Activated T-cell treated with anti-CD3 and anti-CD28 coated beads for 24 hours (primary cell): ENCODE results near the gene MTHFD1L.
"Not testable (repeated sequence)": the region's sequence is repeated elsewhere in the genome, so short reads cannot be mapped to it uniquely, and the experiment has no call there.

ENCODE experiments used
- DNase-seq: peaks from one replicate; pipeline ENCODE4 v3.0.0-alpha.2; 2020; ENCODE audit warnings: low read depth

MTHFD1L gene

DNA sequence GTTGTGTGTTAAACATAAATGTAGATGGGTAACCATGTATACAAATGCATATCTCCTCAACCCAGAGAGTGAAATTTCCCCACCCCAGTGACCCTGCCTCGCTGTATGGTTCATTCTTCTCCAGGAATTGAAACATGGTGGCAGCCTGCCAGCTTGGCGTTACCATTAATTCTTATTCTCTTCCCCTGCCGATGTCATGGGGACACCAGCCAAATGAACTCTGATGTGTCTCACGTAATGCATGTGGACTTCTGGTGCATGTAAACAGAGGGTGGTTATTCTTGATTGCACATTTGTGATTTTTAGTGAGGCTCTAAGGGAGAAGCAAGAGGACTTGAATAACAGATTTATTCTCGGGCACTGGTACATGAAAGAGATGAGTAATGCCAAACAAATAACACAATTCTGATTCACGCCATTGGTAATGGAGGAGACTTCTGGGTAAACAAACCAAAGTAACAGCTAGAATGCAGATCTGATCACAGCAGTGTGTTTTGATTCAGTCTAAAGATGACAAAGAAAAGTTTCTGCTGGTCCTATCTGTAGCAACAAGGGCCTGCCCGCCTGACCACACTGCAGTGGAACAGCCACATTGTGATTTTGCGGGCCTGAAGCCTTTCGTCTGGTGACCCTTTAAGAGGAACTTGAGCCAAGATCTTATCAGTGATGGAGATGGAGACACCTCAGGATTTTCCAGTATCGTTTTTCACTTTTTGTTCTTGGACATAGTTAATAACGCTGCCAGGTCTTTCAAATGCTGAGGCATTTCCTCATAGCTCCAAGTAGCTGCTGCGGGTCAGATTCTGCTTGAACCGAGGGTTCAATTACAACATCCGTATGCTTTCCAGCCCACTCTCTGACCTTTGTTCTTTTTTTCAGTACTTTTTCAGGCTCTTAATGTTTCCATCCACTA, 202.4 kb downstream of the MTHFD1L start:
- DNase-seq: no peak

DNA sequence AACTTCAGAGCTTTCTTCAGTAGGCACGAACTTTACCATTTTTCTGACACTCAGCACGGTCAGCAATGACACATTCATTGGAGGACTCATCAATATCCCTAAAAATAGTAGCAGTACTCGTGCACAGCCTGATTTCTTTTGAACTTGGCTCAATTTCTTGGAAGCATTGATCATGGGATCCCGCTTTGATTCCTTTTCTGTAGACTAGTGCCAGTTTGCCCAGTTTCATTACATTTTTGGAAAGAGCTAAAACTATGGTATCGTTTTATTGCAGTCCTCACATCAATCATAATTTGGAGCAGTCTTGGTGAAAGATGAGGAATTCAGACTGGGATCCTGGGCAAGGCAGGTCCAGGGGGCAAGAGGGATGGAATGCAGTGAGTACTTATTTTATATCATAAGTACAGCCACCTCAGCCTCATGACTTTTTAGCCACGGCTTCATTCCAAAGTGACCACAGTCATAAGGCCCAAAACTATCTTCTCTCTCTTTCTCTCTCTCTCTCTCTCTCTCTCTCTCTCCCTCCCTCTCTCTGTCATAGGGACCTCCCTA, 203.3 kb downstream of the MTHFD1L start:
- DNase-seq: no peak

DNA sequence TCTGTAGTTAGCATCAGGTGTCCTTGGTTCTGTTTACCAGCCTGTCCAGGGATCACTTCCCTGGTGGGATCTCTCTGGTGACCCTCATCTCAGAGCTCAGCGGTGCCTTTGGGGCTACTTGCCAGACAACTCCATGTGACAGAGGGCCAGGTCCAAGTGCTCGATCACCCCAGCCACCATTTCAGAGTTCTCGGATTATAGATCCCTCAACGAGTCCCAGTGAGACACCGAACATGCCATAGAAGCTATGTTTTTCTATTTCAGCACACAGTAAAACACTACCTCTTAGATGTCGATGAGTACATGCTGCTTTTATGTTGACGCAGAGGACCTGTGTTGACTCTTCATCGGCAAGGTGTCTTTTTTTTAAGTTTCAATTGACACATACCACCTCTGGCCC, 204.1 kb downstream of the MTHFD1L start:
- DNase-seq: no peak

DNA sequence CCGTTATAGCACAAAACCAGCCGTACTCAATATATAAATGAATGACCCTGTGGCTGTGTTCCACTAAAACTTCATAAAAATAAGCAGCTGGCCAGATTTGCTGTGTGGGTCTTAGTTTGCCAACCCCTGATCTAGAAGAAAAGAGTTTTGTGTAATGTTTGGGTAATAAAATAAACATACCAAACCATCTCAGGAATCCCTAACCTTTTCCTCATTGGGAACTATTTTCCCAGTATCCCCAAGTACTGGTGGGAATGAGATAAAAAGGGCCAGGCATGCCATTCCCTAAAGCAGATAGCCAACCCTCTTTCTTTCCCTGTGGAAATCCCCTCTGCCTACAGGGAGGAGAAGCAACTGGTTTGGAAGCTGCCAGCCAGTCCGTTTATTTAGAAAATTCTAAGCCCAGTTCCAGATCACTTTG, 205.1 kb downstream of the MTHFD1L start:
- DNase-seq: no peak

DNA sequence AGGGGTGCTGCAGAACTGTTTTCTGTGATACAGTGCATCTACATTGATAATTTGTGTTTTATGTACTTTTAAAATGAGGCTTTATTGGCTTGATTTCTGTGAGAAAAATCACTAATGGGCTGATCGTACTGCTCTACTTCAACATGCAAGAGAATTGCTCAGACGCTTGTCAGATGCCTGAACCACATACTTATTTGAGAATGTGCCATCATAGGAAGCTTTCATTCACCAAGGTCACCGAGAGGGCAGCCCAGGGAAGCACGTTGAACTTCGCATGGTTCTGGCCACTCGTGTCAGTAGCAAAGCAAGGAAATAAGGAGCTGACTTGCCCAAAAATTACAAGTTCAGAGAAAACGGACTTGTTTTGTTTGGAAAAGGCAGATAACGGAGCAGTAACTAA, 205.8 kb downstream of the MTHFD1L start:
- no peak for DNase-seq

DNA sequence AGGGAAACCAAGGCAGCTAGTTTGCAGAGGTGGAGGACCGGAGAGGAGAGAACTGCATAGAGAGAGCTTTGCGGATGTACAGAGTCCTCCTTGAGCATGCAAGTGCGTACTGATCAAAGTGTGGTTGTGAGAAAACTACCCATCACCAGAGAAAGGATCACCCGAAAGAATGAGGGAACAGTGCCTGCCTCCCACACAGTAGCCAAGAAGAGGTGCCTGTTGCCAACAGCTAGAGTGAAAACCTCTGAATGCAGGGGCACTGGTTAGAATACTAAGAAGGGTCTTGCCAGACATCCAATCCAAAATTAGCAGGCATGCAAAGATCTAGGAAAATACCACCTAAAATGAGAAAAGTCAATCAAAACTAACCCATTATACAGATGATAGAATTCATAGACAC, 207.6 kb downstream of the MTHFD1L start:
- no peak for DNase-seq

DNA sequence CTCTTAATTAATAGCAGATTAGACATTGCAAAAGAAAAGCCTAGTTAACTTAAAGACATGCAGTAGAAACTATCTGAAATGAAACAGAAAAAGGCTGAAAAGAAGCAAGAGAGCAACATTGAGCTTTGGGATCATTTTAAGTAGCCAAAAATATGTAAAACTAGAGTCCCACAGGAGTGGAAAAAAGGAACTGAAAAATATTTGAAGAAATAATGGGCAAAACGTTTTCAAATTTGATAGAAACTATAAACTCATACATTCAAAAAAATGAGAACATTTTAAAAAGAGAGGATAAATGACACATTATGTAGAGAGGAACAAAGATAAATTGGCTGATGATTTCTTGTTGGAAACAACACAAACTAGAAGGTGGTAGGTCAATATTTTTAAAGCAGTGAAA, 208.2 kb downstream of the MTHFD1L start:
- no peak for DNase-seq

DNA sequence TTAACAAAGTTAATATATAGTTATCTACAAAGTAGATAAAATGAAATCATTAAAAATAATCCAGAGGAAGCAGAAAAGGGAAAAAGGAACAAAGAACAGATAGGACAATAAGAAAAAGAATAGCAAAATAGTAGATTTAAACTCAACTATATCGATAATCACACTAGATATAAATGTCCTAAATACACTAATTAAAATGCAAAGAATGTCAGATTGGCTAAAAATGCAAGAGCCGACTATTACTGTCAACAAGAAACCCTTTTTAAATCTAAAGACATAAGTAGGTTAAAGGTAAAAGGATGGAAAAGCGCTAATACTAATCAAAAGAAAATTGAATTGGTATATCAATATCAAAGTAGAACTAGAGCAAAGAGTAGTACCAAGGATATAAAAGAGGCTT, 209.5 kb downstream of the MTHFD1L start:
- DNase-seq: no peak

DNA sequence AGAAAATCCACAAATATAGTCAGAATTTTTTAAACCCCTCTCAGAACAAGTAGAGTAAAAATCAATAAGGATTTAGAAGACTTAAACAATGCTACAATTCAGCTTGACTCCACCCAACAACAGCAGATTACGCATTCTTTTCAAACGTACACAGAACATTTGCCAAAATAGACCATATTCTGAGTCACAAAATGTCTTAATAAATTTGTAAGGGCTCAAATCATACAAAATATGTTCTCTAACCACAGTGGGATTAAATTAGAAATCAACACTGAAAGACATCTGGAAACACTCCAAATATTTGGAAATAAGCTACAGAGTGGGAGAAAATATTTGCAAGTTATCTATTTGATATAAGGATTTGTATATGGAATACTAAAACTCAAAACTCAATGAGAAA, 210.0 kb downstream of the MTHFD1L start:
- DNase-seq: no peak

DNA sequence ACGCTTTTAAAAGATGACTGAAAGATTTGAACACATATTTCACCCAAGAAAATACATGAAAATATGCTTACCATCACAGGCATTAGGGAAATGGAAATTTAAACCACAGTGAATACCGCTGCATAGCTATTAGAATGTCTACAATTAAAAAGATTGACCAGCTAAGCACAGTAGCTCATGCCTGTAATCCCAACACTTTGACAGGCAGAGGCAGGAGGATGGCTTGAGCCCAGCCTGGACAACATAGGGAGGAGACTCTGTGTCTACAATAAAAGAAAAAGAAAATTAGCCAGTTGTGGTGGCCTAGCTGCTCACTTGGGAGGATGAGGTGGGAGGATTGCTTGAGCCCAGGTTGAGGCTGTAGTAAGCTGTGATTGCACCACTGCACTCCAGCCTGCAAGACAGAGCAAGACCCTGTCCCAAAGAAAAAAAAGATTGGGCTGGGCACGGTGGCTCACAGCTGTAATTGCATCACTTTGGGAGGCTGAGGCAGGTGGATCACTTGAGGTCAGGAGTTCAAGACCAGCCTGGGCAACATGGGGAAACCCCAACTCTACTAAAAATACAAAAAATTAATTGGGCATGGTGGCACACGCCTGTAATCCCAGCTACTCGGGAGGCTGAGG, 210.5 kb downstream of the MTHFD1L start:
- no peak for DNase-seq

DNA sequence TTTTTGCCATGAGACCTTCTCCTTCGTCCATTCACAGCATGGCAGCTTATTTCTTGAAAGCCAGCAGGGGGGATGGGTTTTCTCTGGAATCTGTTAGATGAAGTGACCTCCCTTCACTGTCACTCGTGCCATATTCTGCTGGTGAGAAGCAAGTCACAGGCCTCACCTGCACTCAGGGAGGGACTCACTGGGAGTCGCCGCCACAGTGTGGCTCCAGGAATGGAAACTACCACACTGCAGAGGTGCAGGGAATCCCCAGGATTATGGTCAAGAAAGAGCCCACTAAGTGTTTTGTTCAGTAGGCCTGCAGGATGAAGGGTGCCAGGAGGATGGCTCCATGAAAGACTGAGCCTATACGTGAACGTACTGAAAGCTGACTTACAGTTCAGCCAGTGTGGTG, 213.2 kb downstream of the MTHFD1L start:
- no peak for DNase-seq

DNA sequence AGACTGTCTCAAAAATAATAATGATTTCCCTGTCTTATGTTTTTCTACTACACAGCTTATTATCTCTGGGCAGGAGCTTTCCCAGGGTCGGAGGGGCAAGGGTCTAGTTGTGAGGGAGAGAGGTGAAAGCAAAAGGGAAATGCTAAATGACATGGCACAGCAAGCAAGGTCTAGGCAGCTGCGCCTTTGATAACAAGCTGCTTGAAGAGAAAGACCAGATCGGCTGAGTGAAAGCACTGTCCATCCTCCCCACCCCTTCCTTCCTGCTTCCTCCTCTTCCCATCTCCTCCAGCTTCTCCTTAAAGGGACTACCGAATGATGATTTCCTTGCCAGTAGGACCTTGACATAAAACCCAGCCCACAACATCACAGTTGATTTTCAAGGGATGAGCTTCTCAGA, 216.2 kb downstream of the MTHFD1L start:
- DNase-seq: no peak

DNA sequence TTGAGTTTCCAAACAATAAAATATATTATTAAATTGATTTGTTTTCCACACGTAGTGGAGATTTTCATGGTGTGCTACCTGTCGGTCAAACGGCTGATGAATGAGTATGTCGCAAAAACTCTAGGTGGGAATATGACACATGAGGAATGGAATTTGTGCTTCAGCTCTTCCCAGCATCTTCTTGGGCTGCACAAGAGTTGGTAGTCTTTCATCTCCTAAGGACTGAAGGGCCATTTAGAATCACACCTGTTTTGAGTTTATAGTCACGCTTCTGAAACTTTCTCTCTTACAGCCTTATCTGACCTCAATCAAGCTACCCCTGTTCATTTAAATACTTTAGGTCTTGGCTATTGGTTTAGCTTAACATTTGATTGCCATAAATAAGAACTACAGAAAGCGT, 216.6 kb downstream of the MTHFD1L start:
- no peak for DNase-seq

DNA sequence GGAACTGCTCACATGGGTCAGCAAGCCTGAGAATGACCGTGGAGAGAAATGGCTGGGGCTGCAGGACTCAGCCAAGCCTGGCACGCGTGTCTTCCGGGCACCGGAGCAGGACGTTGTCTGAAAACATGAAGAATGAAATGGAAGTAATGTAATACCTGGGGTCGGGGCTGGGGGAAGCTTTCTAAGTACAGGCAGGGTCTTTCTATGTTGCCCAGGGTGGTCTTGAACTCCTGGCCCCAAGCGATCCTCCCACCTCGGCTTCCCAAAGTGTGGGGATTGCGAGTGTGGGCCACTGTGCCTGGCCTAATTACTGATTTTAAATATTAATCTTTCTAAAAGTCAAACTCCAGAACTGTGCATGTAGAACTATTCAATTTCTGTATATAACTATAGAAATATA, 218.8 kb downstream of the MTHFD1L start:
- no peak for DNase-seq

DNA sequence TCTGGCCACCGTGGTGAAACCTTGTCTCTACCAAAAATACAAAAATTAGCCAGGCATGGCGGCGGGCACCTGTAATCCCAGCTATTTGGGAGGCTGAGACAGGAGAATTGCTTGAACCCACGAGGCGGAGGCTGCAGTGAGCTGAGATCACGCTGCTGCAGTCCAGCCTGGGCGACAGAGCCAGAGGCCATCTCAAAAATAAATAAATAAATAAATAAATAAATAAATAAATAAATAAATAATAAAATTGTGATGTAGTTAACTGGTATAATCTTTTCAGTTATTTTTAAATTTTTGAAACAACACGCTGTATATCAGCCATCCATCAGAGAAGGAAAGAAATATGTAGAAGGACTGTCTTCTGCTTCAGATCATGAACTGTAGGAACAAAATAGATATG, 221.6 kb downstream of the MTHFD1L start:
- not testable (repeated sequence) for DNase-seq

DNA sequence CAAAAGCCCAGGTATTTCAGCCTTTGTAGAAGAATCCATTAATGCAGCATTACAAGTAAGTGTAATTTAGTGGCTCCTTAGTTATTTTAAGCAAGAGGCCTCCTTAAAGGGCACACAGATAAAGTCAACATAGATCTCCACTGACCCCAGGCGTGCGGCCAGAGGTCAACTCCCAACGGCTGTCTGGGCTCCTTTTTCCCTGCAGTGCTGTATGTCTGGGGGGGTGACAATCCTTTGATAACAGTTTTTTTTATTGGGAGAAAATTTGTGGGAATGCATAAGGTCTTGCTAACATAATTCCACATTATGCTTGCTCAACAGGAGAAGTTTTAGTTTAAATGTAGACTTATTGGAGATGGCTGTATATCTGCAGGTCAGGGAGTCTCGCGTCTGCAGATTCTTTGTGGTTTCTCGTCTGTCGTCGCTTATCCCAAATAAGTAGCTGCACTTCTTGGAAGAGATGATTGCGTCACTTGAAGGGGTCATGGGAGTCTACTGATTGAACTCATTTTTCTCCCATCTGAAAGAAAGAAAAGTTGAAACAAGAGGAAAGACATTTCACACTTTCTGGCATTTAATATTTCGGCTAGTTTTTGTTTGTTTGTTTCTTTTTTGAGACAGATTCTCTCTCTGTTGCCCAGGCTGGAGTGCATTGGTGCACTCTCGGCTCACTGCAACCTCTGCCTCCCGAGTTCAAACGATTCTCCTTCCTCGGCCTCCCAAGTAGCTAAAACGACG, 222.5 kb downstream of the MTHFD1L start:
- DNase-seq: no peak

DNA sequence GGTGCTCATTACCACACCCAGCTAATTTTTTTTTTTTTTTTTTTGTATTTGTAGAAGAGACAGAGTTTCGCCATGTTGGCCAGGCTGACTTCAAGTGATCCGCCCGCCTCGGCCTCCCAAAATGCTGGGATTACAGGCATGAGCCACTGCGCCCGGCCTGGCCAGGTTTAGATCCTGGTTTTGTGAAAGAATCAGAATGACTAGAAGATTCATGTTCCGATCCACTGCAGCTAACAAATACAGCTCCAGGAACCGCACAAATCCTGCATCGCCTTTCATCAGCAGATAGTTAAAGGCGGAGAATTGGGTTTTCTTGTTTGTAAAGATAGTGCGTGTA, 223.1 kb downstream of the MTHFD1L start:
- no peak for DNase-seq

DNA sequence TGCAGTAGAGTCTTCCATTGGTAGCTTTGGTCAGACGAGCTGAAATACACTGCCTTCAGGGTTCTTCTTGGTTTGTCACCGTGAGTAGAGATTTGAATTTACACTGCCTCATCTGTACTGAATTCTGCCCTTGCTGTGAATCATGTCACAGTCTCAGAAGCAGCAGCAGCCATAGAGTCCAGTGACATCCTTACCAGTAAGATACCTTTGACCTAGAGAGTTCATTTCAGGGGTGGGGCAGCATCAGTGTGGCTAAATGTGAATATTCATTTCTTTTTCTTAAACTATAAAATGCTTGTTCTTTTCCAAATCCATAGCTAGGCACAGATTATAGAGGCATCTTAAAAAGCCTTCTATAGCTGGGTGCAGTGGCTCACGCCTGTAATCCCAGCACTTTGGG, 223.5 kb downstream of the MTHFD1L start:
- no peak for DNase-seq

DNA sequence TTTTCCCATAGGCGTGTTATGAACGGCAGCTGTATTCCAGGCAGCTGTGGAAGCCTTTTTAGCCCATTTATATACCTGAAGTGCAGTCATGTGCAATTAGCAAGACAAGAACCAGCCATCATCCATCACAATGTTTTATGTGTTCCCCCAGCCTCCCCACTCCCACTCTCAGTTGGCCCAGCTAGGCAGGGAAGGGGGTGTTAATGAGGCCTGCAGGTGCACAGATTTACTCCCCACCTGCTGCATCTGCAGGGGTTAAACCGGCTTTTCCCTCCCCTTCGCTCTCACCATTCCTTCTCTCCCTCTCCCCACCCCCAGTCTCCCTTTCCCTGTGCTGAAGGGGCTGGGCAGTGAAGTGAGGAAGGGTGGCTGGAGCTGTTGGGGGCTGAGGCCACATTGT, 224.5 kb downstream of the MTHFD1L start:
- DNase-seq: no peak

DNA sequence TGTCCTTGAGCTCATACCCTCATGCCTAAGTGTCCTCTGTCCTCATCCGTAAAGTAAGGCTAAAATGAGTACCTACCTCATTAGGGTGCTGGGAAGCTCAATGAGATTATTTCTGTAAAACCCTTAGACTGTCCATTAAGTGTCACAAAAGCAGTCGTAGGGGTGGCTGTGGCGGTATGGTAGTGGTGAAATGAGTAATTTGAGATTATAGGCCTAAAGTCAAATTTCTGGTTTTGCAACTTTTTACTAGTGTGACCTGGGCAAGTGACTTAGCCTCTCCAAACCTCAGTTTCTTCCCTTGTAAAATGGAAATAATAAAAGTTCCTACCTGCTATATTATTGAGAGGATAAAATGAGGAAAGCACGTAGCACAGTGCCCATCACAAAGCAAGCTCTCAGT, 226.1 kb downstream of the MTHFD1L start:
- no peak for DNase-seq

DNA sequence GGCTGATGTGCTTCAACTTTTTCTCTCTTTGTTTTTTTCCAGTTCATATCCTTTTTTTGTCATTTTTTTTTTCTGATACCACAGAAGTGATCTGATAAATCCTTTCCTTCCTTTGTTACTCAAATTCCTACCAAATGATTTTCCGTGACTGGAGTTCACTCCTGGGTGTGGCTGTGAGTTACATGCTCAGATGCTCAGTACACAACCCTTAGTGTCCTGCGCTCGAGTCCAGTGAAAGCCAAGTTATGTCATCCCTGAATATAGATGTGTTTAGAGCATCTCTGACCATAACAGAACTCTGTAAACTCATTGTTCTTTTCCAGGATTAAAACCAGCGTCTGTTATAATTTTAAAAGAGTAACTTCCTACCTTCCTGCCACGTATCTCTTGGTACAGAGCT, 227.1 kb downstream of the MTHFD1L start:
- no peak for DNase-seq

DNA sequence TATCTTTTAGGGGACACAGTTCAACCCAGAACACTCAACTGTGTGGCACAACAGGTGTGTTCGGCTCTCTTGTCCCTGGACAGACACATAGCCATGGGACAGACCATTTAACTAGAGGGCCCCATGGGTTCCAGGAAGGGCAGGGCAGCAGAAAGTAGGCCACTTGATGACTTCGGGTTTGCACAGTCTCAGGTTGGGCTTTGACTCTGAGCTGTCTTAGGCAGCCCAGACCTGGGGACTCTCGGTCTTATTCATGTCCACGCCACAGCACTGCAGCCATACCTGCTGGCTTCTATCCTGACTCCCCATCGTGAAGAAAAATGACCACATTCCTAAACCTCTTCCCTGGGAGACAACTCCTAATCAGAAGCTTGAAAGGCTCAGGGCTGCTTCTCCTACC, 228.2 kb downstream of the MTHFD1L start:
- DNase-seq: no peak
